ENCODE measurements around the gene B4GALNT3. TPM values are rescaled to one million over a fixed set of nuclear protein-coding genes. Genes with fewer than 3 reads are reported as not detected.
"Not testable (repeated sequence)": the region's sequence is repeated elsewhere in the genome, so short reads cannot be mapped to it uniquely, and the experiment has no call there.

Gene B4GALNT3
- polyA plus RNA-seq, 2 of the 4 experiments (the other 2 are of a cell fraction) = 0.43 to 0.53 TPM

- ATAC-seq; H3K9me3 ChIP-seq; FAIRE-seq; DNase-seq (ENCODE audit: low read depth in 1 of 2, low spot score in 1 of 2); H3K4me3 ChIP-seq: not testable (repeated sequence)
- ChIA-PET CTCF (interaction anchor here (3.8 to 13.7 kb wide), 3 partner anchors 8 to 237 kb away, joined by 24 to 292 read pairs (median 78); partner anchors contain the start of gene WNK1), POLR2A (interaction anchor here (4.0 kb wide), 1 partner anchor 173 kb away, joined by 43 read pairs; the partner anchor contains the start of gene WNK1)
- Histone ChIP-seq H3K27ac (peak overlapping the region; percentile 54 to 63; a peak in 5 of 6 replicates), H3K4me1 (peaks cover 46% of the 10 kb centered on the region), H3K4me2 (peak overlapping the region; percentile 62; the same call in 1 of the 3 replicates)
- 83% methylated on average over 19 of the region's 19 CpGs for WGBS (ENCODE audit: missing lambda C conversion rate)
Observed at GRCh38 chr12:577994-578747, 118.4 kb downstream of the B4GALNT3 start.

GRCh38 chr12:578748-579419 lies 119.1 kb downstream of the B4GALNT3 start:
- Histone ChIP-seq H3K27ac (peak overlapping the region; percentile 54 to 63; a peak in 5 of 6 replicates), H3K9me3 (peaks cover 5% of the 10 kb centered on the region; the same call in 1 of the 3 replicates), H3K4me1 (peaks cover 40% of the 10 kb centered on the region), H3K4me3 (no peak overlapping the region), H3K4me2 (peak overlapping the region; percentile 62)
- CTCF ChIA-PET = interaction anchor here (0.6 to 13.7 kb wide), 6 partner anchors 30 to 1007 kb away, joined by 3 to 292 read pairs (median 4); partner anchors contain the start of genes RAD52 and WNK1
- FAIRE-seq = no peak
- 34% methylated on average over 7 of the region's 7 CpGs for WGBS (ENCODE audit: missing lambda C conversion rate)
- peak in 1 of 2 experiments; percentile 19; a peak in 2 of 6 replicates for ATAC-seq
- POLR2A ChIA-PET = interaction anchor here (1.1 to 4.0 kb wide), 2 partner anchors 172 kb away, joined by 3 to 43 read pairs; partner anchors contain the start of gene WNK1
- no peak for TF ChIP-seq ESRRA (IDR thresholded peaks at IDR 0.05; ENCODE audit: borderline replicate concordance, low read length)
- TF ChIP-seq HOXB5 (CRISPR knock-in tag; IDR thresholded peaks at IDR 0.05) = peak; percentile 47; the same call in 1 of the 2 replicates
- no peak for TF ChIP-seq ELK1 (IDR thresholded peaks at IDR 0.05; ENCODE audit: low read depth, low read length)
- TF ChIP-seq RARB (CRISPR knock-in tag; IDR thresholded peaks at IDR 0.05) = no peak
- peak in 1 of 2 experiments; percentile 31 for DNase-seq (ENCODE audit: low read depth in 1 of 2, low spot score in 1 of 2)

GRCh38 chr12:579420-580110 lies 119.8 kb downstream of the B4GALNT3 start:
- H3K9me3 ChIP-seq = peaks cover 3% of the 10 kb centered on the region; the same call in 1 of the 3 replicates
- peak overlapping the region; percentile 62 for H3K4me2 ChIP-seq
- FAIRE-seq (no peak), DNase-seq (ENCODE audit: low read depth in 1 of 2, low spot score in 1 of 2) (no peak), ATAC-seq (no peak)
- peaks cover 40% of the 10 kb centered on the region for H3K4me1 ChIP-seq
- peak overlapping the region; percentile 54 to 63; a peak in 4 of 6 replicates for H3K27ac ChIP-seq
- POLR2A ChIA-PET = interaction anchor here (1.1 kb wide), 1 partner anchor 171 kb away, joined by 3 read pairs; no protein-coding TSS in a partner anchor
- WGBS (ENCODE audit: missing lambda C conversion rate) = 69% methylated on average over 9 of the region's 9 CpGs
- CTCF ChIA-PET = interaction anchor here (0.6 to 13.7 kb wide), 7 partner anchors 9 to 1007 kb away, joined by 3 to 292 read pairs (median 3); partner anchors contain the start of genes RAD52 and WNK1
- H3K4me3 ChIP-seq = no peak overlapping the region
- no peak for TF ChIP-seq CHD4 (IDR thresholded peaks at IDR 0.05; ENCODE audit: borderline replicate concordance)
- TF ChIP-seq REST (IDR thresholded peaks at IDR 0.05) = no peak
- no peak for TF ChIP-seq FOXS1 (CRISPR knock-in tag; IDR thresholded peaks at IDR 0.05)
- TF ChIP-seq USF2 (IDR thresholded peaks at IDR 0.05) = no peak
- TF ChIP-seq TP53 (CRISPR knock-in tag; IDR thresholded peaks at IDR 0.05) = no peak
- TF ChIP-seq CBX8 (IDR thresholded peaks at IDR 0.05) = no peak
- no peak for TF ChIP-seq JUN (IDR thresholded peaks at IDR 0.05)
- TF ChIP-seq FOSB (CRISPR knock-in tag; IDR thresholded peaks at IDR 0.05) = no peak
- no peak for TF ChIP-seq KDM1A (IDR thresholded peaks at IDR 0.05; ENCODE audit: low read depth)
- TF ChIP-seq CEBPB (IDR thresholded peaks at IDR 0.05) = no peak
- no peak for TF ChIP-seq ATOH8 (CRISPR knock-in tag; IDR thresholded peaks at IDR 0.05; ENCODE audit: low read depth)
- TF ChIP-seq JUNB (IDR thresholded peaks at IDR 0.05) = no peak
- no peak for TF ChIP-seq RFX5 (IDR thresholded peaks at IDR 0.05)
- TF ChIP-seq EHMT2 (IDR thresholded peaks at IDR 0.05; ENCODE audit: low read depth) = no peak
- TF ChIP-seq BCL3 (IDR thresholded peaks at IDR 0.05) = no peak
- TF ChIP-seq RCOR1 (IDR thresholded peaks at IDR 0.05; ENCODE audit: low read depth, low read length) = no peak
- no peak for TF ChIP-seq HOXA7 (CRISPR knock-in tag; IDR thresholded peaks at IDR 0.05)
